Measurements from ENCODE around the gene TEC. TPM values are rescaled to one million over a fixed set of nuclear protein-coding genes. Genes with fewer than 3 reads are reported as not detected.

Gene TEC
- total and polyA plus RNA-seq, 9 of the 15 experiments (the other 6 are each of a cell fraction or from before 2014, with no cell fraction given), result 5.3 to 14.7 (median 8.8) TPM

DNA sequence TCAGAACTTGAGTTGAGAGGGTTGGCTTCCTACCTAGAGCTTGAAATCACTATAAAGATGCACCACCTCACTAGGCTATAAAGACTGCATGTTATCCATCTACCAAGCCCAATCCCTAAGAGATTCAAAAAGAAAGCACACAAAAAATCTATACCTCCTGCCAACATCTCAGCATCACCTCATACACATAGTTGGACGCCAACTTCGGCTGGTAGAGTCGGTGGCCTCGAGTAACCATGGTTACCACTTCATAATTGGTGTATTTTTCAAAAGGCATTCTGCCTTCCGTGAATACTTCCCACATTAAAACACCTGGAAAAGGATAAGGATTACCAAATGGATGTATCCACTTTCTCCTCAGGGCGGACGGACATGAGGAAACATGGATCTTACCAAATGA, 131.1 kb downstream of the TEC start:
- ChIA-PET POLR2A (interaction anchor here (0.6 kb wide), 1 partner anchor 9 kb away, joined by 5 read pairs; no protein-coding TSS in a partner anchor), CTCF (ENCODE audit: low intra/inter-chr PET ratio) (interaction anchor here (0.6 kb wide), 2 partner anchors 44 to 152 kb away, joined by 3 read pairs; no protein-coding TSS in a partner anchor)
- FAIRE-seq (no peak), ATAC-seq (no peak), DNase-seq (ENCODE audit: extremely low read depth in 1 of 4, low spot score in 3 of 4) (no peak)
- no peaks in the 10 kb centered on the region for H3K4me1 ChIP-seq (replicated peaks in 1 of 2; ENCODE audit: control insufficient read depth in 2 of 2, insufficient read depth in 2 of 2, low read length in 2 of 2)
- WGBS (ENCODE audit: insufficient coverage, low coverage, missing lambda C conversion rate), result 94% methylated on average over 7 of the region's 7 CpGs
- no peaks in the 10 kb centered on the region for H3K9me3 ChIP-seq (replicated peaks; ENCODE audit: control insufficient read depth, insufficient read depth, low read depth, low read length)
- BruUV-seq (replicated peaks), result no TSS peak
- H3K27ac ChIP-seq (ENCODE audit: extremely low read depth, low read depth, low read length), result no peak overlapping the region
- H3K4me2 ChIP-seq (ENCODE audit: insufficient read depth, low read length), result no peak overlapping the region
- no peaks in the 10 kb centered on the region for H3K9me1 ChIP-seq (ENCODE audit: control insufficient read depth, insufficient read depth, low read length)
- no peak overlapping the region for H3K4me3 ChIP-seq
- in situ Hi-C loops (cut with MboI), result no loop called here
- no peak overlapping the region for H2AFZ ChIP-seq (ENCODE audit: low read depth, low read length)
- peaks cover 58% of the 10 kb centered on the region for H3K36me3 ChIP-seq (ENCODE audit: control insufficient read depth, insufficient read depth, low read length)
- intact Hi-C loops (cut with micrococcal nuclease), result no loop called here
- H3K27me3 ChIP-seq (ENCODE audit: control insufficient read depth in 2 of 2, insufficient read depth in 2 of 2, low read length in 2 of 2), result no peaks in the 10 kb centered on the region
- no peaks in the 10 kb centered on the region for H3K79me2 ChIP-seq (ENCODE audit: control insufficient read depth, insufficient read depth, low read length)
- H4K20me1 ChIP-seq (replicated peaks; ENCODE audit: control insufficient read depth, insufficient read depth, low read length), result no peaks in the 10 kb centered on the region
- TF ChIP-seq ZBTB12 (CRISPR knock-in tag; IDR thresholded peaks at IDR 0.05) (no peak), RFX1 (IDR thresholded peaks at IDR 0.05) (peak; percentile 77), HSF4 (CRISPR knock-in tag; IDR thresholded peaks at IDR 0.05; ENCODE audit: borderline replicate concordance) (no peak), ESRRB (CRISPR knock-in tag; IDR thresholded peaks at IDR 0.05; ENCODE audit: borderline replicate concordance) (no peak), AFF4 (CRISPR knock-in tag; IDR thresholded peaks at IDR 0.05) (no peak)
- H3K9ac ChIP-seq (ENCODE audit: insufficient read depth in 1 of 2, low read depth in 2 of 2, low read length in 2 of 2), result no peak overlapping the region

Measured in K562 (cell line).